Measurements from ENCODE around the gene PRRG3.
A peak's percentile ranks its signal among the peaks of the same experiment; 100 is the strongest.

Gene PRRG3

DNA sequence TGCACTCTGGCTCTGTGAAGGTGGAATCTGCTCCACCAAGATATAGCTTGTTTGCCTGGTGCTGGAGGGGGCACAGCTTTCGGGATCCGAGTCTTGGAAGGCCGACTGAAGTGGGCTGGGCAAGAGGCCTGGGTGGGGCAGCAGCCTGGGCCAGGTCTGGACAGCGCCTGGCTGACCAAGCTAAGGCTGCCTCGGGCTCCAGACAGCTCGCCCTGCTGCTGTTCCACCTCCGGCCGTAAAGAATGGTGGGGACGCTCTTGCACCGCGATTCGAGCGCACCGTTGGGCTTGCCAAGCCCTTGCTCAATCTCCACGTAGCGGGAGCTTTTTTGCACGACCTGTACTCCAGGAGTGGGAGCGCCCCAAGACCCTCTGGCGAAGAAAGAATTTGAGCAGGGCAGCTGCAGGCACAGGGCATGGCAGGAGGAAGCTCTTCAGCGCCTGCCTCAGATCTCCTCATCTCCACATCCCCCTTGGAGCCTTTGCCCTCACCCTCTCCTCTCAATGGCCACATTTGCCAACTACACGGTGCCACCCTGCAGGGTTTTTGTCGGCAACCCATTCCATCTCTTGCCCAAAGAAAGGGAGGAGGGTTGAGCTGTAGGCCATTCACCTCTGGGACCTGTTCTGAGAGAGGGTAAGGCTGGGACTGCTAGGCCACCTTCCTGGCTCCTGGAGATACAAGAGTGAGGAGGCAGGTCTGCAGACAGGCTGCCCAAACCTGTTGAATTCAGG, 58.2 kb downstream of the PRRG3 start:
- Histone ChIP-seq H3K27me3 (no peaks in the 10 kb centered on the region), H3K36me3 (no peaks in the 10 kb centered on the region), H3K9me3 (no peaks in the 10 kb centered on the region), H3K4me1 (peaks cover 0 to 8% (median 2%) of the 10 kb centered on the region in 4 donors), H3K4me3 (no peak overlapping the region), H3K27ac (no peak overlapping the region)
- peak; percentile 30 to 68 for DNase-seq
- intact Hi-C loops (cut with DNase I; ENCODE audit: low total_unique reads), result loop anchor here (5.0 kb wide), 1 partner anchor 879 kb away; no protein-coding TSS in a partner anchor
- TF ChIP-seq, protein P1, sequence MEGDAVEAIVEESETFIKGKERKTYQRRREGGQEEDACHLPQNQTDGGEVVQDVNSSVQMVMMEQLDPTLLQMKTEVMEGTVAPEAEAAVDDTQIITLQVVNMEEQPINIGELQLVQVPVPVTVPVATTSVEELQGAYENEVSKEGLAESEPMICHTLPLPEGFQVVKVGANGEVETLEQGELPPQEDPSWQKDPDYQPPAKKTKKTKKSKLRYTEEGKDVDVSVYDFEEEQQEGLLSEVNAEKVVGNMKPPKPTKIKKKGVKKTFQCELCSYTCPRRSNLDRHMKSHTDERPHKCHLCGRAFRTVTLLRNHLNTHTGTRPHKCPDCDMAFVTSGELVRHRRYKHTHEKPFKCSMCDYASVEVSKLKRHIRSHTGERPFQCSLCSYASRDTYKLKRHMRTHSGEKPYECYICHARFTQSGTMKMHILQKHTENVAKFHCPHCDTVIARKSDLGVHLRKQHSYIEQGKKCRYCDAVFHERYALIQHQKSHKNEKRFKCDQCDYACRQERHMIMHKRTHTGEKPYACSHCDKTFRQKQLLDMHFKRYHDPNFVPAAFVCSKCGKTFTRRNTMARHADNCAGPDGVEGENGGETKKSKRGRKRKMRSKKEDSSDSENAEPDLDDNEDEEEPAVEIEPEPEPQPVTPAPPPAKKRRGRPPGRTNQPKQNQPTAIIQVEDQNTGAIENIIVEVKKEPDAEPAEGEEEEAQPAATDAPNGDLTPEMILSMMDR (IDR thresholded peaks at IDR 0.05), result peak; percentile 74 to 78

DNA sequence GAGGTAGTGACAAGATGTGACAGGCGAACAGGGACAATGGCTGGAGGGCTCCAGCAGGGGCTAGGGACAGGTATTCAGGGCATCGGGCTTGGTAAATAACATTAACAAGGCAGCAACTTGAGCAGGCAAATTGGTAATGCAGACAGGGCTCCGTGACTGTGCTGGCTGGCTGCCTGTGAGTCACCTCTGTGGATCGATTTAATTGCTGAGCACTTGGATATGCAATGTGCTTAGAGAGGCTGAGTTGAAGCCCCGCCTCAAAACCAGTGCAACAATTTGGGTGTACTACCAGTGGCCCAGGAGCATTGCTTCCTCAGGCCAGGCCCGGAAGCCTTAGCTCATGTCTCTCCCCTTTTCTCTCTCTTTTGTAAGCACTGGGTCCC, 58.8 kb downstream of the PRRG3 start:
- intact Hi-C loops (cut with DNase I; ENCODE audit: low total_unique reads), result loop anchor here (5.0 kb wide), 1 partner anchor 878 kb away; no protein-coding TSS in a partner anchor
- TF ChIP-seq, protein P1 (IDR thresholded peaks at IDR 0.05), result no peak
- no peak for DNase-seq
- peaks cover 0 to 8% (median 2%) of the 10 kb centered on the region in 4 donors for H3K4me1 ChIP-seq
- no peak overlapping the region for H3K4me3 ChIP-seq
- H3K36me3 ChIP-seq, result no peaks in the 10 kb centered on the region
- H3K27me3 ChIP-seq, result no peaks in the 10 kb centered on the region
- H3K9me3 ChIP-seq, result no peaks in the 10 kb centered on the region
- H3K27ac ChIP-seq, result no peak overlapping the region

DNA sequence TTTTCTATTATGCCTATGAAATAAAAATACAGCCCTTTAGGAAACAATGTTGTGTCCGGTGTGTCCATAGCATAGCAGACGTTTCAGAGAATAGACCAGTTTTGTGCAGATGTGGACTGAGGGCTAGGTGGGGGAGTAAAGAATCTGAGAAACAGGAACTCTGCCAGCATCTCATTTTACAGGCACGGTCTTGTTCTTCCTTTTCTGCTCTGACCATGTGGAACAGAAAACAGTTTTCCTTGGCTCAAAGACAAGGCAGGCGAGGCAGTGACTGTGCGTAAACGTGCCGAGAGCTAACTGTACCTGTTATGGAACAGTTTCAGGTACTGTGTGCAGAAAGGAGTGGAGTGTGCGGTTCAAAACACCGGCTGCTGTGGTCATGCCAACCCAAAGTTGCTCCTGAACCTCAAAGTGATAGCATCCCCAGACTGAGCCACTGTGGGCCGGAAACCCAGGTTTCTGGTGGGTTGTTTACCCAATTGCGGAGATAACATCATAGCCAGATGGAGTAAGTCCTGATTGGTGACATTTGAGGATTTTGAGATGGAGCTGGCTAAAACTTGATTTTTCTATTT, 59.5 kb downstream of the PRRG3 start:
- Histone ChIP-seq H3K27ac (no peak overlapping the region), H3K27me3 (no peaks in the 10 kb centered on the region), H3K4me3 (no peak overlapping the region), H3K4me1 (peaks cover 0 to 8% (median 2%) of the 10 kb centered on the region in 4 donors), H3K36me3 (no peaks in the 10 kb centered on the region), H3K9me3 (no peaks in the 10 kb centered on the region)
- no peak for DNase-seq
- intact Hi-C loops (cut with DNase I; ENCODE audit: low total_unique reads), result loop anchor here (5.0 kb wide), 2 partner anchors 277 to 878 kb away; no protein-coding TSS in a partner anchor
- TF ChIP-seq, protein P1 (IDR thresholded peaks at IDR 0.05), result no peak
